SK-N-MC (cell line): ENCODE data around the gene FAM114A1.
"Not testable (repeated sequence)": the region's sequence is repeated elsewhere in the genome, so short reads cannot be mapped to it uniquely, and the experiment has no call there.

Experiments used
- DNase-seq: peaks from one replicate; pipeline ENCODE4 v3.0.0-alpha.2; 2011; ENCODE audit warnings: low read depth, low spot score
- H3K27ac ChIP-seq: fragments of 200-600 bp; sonication (generic); 2 replicates; pipeline ENCODE4 v1.5.1; 2016; ENCODE audit warnings: mixed run types
- H3K36me3 ChIP-seq: fragments of 200-600 bp; sonication (generic); 2 replicates; pipeline ENCODE4 v1.6.1; 2017; ENCODE audit warnings: antibody characterized with exemption, low read length, mixed read lengths; ENCODE audit not compliant: insufficient read depth
- H3K4me3 ChIP-seq: fragments of 200-600 bp; sonication (generic); 2 replicates; pipeline ENCODE4 v1.5.1; 2016
- H3K9ac ChIP-seq: fragments of 200-600 bp; sonication (generic); 2 replicates; pipeline ENCODE4 v1.8.0; 2017; ENCODE audit warnings: mixed run types, mixed read lengths; ENCODE audit not compliant: insufficient read length
- H3K9me3 ChIP-seq: fragments of 200-600 bp; sonication (generic); 2 replicates; pipeline ENCODE4 v1.6.1; 2017; ENCODE audit warnings: low read depth, mild to moderate bottlenecking, antibody characterized with exemption, low read length, moderate library complexity, mixed read lengths
- EZH2 ChIP-seq: fragments of 200-600 bp; sonication (generic); IDR thresholded peaks from one replicate; pipeline ENCODE4 v1.6.1; 2017; ENCODE audit warnings: antibody characterized with exemption
- FOXP2 ChIP-seq: optimal IDR thresholded peaks from 2 replicates; pipeline ENCODE3; 2011; ENCODE audit warnings: mild to moderate bottlenecking, moderate library complexity; ENCODE audit not compliant: insufficient read depth; ENCODE audit errors: extremely low read length, control extremely low read depth
- POLR2AphosphoS5 ChIP-seq: IDR thresholded peaks from 2 replicates; pipeline ENCODE4 v1.6.1; 2012; ENCODE audit warnings: mild to moderate bottlenecking, low read depth, low read length, borderline replicate concordance

Gene FAM114A1

GRCh38 chr4:38955957-38956356 is 88.4 kb downstream of the FAM114A1 start:
- TF ChIP-seq POLR2AphosphoS5 (no peak), FOXP2 (no peak), EZH2 (no peak)
- no peak overlapping the region for H3K27ac ChIP-seq
- DNase-seq, result no peak
- no peaks in the 10 kb centered on the region for H3K36me3 ChIP-seq
- no peak overlapping the region for H3K4me3 ChIP-seq
- H3K9me3 ChIP-seq, result no peaks in the 10 kb centered on the region
- H3K9ac ChIP-seq, result no peak overlapping the region

DNA sequence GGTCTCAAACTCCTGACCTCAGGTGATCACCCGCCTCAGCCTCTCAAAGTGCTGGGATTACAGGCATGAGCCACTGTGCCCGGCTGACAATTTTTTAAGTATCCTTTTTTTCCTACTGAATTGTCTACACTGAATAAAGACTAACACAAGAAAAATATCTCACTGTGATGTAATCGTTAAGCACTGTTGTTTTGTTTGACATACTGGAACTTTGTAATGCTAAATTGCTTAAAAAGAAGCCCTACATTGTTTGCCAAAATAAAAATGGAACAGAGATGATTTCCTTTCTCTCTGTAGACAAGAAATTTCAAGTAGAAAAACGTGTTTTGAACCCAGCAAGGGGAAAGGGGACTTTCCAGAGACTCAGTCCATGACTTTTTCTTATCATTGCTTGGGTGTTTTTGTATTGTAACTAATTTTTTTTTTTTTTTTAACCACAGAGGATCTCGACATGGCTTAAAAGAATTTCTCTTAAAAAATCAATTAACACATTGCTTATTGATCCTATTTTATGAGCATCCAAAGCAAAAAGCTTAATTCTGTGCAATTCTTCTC is 89.7 kb downstream of the FAM114A1 start:
- Histone ChIP-seq H3K27ac (no peak overlapping the region), H3K36me3 (no peaks in the 10 kb centered on the region), H3K4me3 (no peak overlapping the region), H3K9me3 (no peaks in the 10 kb centered on the region), H3K9ac (no peak overlapping the region)
- TF ChIP-seq FOXP2, result no peak
- TF ChIP-seq POLR2AphosphoS5, result no peak
- no peak for TF ChIP-seq EZH2
- no peak for DNase-seq

- Histone ChIP-seq H3K36me3 (no peaks in the 10 kb centered on the region), H3K27ac (no peak overlapping the region), H3K9ac (no peak overlapping the region), H3K4me3 (no peak overlapping the region), H3K9me3 (no peaks in the 10 kb centered on the region)
- no peak for DNase-seq
- TF ChIP-seq POLR2AphosphoS5 (no peak), FOXP2 (no peak), EZH2 (no peak)
Measured at GRCh38 chr4:38957893-38958292, 90.3 kb downstream of the FAM114A1 start.

DNA sequence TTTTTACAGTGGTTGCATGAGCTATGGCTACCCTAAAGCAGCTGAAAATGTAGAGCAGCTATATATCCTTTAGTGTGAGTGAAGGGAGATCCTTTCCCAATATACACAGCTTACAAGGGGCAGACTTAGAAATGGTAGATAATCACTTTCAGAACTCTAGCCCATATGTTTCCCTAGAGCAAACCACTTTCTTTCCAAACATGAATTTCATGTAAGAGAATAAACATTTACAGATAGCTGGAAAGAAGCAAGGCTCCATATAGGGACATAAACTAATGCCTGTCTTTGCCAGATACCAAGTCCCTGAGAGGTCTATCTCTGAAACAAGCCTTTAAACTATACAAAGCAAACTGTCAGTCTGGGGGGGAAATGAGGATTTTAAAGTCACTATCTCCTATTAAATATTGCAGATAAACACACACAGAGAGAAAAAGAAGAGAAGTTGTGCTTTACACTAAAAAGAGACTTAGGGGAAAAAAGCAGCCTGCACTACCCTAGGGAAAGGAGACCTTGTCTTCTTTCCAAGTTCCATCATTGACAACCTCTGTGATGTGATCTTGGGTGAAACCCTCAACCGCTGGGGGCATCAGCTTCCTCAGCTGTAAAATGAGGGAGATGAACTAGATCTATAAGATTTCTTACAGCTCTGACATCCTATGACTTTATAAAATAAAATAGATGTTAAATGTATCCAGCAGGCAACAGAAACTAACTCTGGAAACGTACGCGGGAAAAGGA is 91.0 kb downstream of the FAM114A1 start:
- H3K4me3 ChIP-seq, result no peak overlapping the region
- no peak for TF ChIP-seq FOXP2
- no peak for TF ChIP-seq EZH2
- no peak for TF ChIP-seq POLR2AphosphoS5
- no peaks in the 10 kb centered on the region for H3K36me3 ChIP-seq
- H3K9me3 ChIP-seq, result no peaks in the 10 kb centered on the region
- no peak for DNase-seq
- H3K9ac ChIP-seq, result no peak overlapping the region
- no peak overlapping the region for H3K27ac ChIP-seq

GRCh38 chr4:38959248-38959647 is 91.6 kb downstream of the FAM114A1 start:
- not testable (repeated sequence) for DNase-seq, H3K4me3 ChIP-seq, H3K36me3 ChIP-seq, H3K9me3 ChIP-seq, H3K27ac ChIP-seq, H3K9ac ChIP-seq

DNA sequence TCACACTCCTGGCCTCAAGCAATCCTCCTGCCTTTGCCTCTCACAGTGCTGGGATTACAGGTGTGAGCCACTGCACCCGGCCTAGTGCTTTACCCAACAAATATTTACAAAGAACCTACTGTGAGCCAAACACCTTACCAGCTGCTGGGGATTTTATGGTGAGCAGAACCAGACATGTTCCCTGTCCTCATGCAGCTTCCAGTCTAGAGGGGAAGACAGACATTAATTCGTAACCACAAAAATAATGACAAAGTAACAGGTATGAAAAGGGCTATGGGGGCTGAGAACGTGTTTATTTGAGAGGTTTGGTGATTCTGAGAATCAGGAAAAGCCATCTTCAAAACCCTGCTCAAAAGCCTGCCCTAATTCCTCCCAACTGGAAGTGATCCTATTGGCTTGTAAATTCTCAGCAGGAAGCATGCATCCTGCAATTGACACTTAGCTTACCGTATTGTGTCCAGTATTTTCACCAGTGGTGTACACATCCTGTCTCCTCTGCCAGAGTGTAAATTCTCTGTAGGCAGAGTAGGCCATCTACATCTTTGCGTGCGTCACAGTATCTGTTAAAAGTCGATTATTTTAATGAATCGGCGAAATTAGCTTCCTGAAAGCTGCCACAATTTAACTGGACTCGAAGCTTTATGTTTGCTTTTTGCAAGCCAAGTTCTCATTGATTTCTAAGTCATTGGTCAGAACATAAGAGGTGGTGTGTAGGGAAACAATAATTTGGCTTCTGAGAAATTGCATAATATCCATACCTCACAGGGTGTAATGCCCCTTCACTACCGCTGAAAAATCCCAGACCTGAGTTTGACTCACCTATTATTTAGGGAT is 97.6 kb downstream of the FAM114A1 start:
- Histone ChIP-seq H3K36me3 (no peaks in the 10 kb centered on the region), H3K9ac (no peak overlapping the region), H3K9me3 (no peaks in the 10 kb centered on the region), H3K27ac (no peak overlapping the region), H3K4me3 (no peak overlapping the region)
- DNase-seq, result no peak
- TF ChIP-seq EZH2, result no peak
- TF ChIP-seq POLR2AphosphoS5, result no peak
- TF ChIP-seq FOXP2, result no peak

DNA sequence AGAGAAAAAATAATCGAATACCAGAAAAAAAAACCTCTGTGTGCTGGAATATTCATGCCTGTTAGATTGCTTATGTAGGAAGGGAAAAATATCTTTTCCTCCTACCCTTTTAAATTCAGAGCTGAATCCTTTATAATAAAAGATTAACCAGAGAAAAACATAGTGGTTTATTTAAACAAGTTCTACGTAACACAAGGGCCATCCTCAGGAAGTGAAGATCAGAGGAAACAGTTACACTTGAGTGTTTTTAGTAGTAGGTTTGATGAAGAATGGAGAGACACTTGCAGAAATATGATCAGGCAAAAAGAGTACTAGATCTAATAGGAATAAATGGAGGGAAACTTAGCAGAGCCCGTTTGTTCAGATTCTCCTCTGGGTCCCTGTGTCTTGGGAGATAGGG is 98.3 kb downstream of the FAM114A1 start:
- Histone ChIP-seq H3K9me3 (no peaks in the 10 kb centered on the region), H3K27ac (no peak overlapping the region), H3K36me3 (no peaks in the 10 kb centered on the region), H3K9ac (no peak overlapping the region), H3K4me3 (no peak overlapping the region)
- TF ChIP-seq FOXP2, result no peak
- DNase-seq, result no peak

DNA sequence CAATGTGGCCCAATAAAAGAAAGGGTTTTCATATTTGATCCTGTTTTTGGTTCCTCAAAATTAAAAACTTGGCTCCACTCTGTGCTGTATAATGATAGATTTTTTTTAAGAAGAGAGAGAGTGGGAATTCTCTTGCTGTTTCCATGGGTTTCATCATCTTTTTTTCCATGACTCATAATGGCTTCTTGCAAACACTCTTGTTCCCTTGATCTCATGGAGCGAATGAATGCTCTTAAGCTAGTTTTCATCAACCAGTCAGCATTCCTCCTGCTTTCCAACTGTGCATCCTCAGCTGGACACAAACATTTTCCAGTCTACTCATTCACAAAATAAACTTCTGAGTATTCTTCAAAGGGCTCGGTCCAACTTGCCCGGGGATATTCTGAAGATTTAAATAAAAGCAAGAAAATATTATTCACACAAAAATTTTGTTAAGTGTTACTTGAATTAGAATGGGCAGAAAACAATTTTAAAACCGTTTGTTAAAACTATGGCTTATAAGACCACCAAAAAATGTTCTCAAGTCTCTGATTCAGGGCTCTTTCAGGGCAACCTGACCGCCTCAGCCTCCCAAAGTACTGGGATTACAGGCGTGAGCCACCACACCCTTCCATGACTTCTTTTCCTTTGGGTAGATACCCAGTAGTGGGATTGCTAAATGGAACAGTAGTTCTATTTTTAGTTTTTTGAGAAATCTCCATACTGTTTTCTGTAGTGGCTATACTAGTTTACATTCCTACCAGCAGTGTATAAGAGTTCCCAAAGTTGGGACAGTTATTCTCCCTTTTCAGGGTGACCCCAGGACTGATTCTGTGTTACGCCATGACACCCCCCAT is 99.9 kb downstream of the FAM114A1 start:
- Histone ChIP-seq H3K9ac (no peak overlapping the region), H3K4me3 (no peak overlapping the region), H3K36me3 (no peaks in the 10 kb centered on the region), H3K27ac (peak overlapping the region; percentile 65), H3K9me3 (no peaks in the 10 kb centered on the region)
- peak; percentile 26 for DNase-seq
- TF ChIP-seq EZH2, result no peak
- TF ChIP-seq POLR2AphosphoS5, result no peak
- no peak for TF ChIP-seq FOXP2
